OCI-LY1 (cell line): ENCODE measurements around the gene RHEB.

Experiments used
- H2AFZ ChIP-seq: fragments of 200-600 bp; sonication (generic), shearing (Covaris generic); 2 replicates; pipeline ENCODE4 v1.6.0; 2014; ENCODE audit warnings: antibody characterized with exemption, mild to moderate bottlenecking, low read length
- H3F3A ChIP-seq: fragments of 200-600 bp; sonication (generic), shearing (Covaris generic); 2 replicates; pipeline ENCODE4 v1.6.0; 2014; ENCODE audit warnings: mild to moderate bottlenecking, antibody characterized with exemption, low read length, moderate library complexity; ENCODE audit not compliant: insufficient read depth
- H3K27ac ChIP-seq: fragments of 200-600 bp; sonication (generic); 2 replicates; pipeline ENCODE4 v1.5.1; 2014; ENCODE audit warnings: low read length, mixed run types, mild to moderate bottlenecking, low read depth; ENCODE audit not compliant: poor library complexity, severe bottlenecking
- H3K27me3 ChIP-seq: fragments of 200-600 bp; sonication (generic); 2 replicates; pipeline ENCODE4 v1.6.0; 2014; ENCODE audit warnings: antibody characterized with exemption, mild to moderate bottlenecking, low read length, moderate library complexity; ENCODE audit not compliant: insufficient read depth
- H3K36me3 ChIP-seq: fragments of 200-600 bp; sonication (generic); 2 replicates; pipeline ENCODE4 v1.6.1; 2014; ENCODE audit warnings: mild to moderate bottlenecking, antibody characterized with exemption, low read length, moderate library complexity, mixed read lengths; ENCODE audit not compliant: insufficient read depth
- H3K4me1 ChIP-seq: fragments of 200-600 bp; sonication (generic); 2 replicates; pipeline ENCODE4 v1.5.1; 2014; ENCODE audit warnings: mild to moderate bottlenecking, low read length, moderate library complexity; ENCODE audit not compliant: insufficient read depth, severe bottlenecking
- H3K4me2 ChIP-seq: fragments of 200-600 bp; sonication (generic), shearing (Covaris generic); 2 replicates; pipeline ENCODE4 v1.6.1; 2014; ENCODE audit warnings: low read length
- H3K4me3 ChIP-seq: fragments of 200-600 bp; sonication (generic); 2 replicates; pipeline ENCODE4 v1.5.1; 2014; ENCODE audit warnings: low read length, low read depth, mild to moderate bottlenecking, mixed read lengths; ENCODE audit not compliant: poor library complexity, severe bottlenecking
- H3K79me2 ChIP-seq: fragments of 200-600 bp; shearing (Covaris generic); 2 replicates; pipeline ENCODE4 v1.6.1; 2016; ENCODE audit warnings: mixed run types, low read length, mixed read lengths; ENCODE audit not compliant: insufficient read depth
- H3K9ac ChIP-seq: fragments of 200-600 bp; sonication (generic), shearing (Covaris generic); 2 replicates; pipeline ENCODE4 v1.6.1; 2014; ENCODE audit warnings: mild to moderate bottlenecking, low read length, mixed read lengths
- H3K9me2 ChIP-seq: fragments of 200-600 bp; sonication (generic), shearing (Covaris generic); 2 replicates; pipeline ENCODE4 v1.6.1; 2014; ENCODE audit warnings: low read depth, mild to moderate bottlenecking, low read length, mixed read lengths
- H3K9me3 ChIP-seq: fragments of 200-600 bp; shearing (Covaris generic); 2 replicates; pipeline ENCODE4 v1.6.1; 2014; ENCODE audit warnings: low read length, mixed read lengths
- H4K20me1 ChIP-seq: fragments of 200-600 bp; sonication (generic), shearing (Covaris generic); 2 replicates; pipeline ENCODE4 v1.6.0; 2016; ENCODE audit warnings: mild to moderate bottlenecking, low read length; ENCODE audit not compliant: insufficient read depth
- CTCF ChIP-seq: fragments of 200-600 bp; sonication (generic), shearing (Covaris generic); IDR thresholded peaks from 2 replicates; pipeline ENCODE4 v1.5.1; 2017; ENCODE audit warnings: mild to moderate bottlenecking, antibody characterized with exemption, low read length, moderate library complexity, mixed read lengths
- EZH2 ChIP-seq: fragments of 200-600 bp; sonication (generic), shearing (Covaris generic); IDR thresholded peaks from 2 replicates; pipeline ENCODE4 v1.8.0; 2017; ENCODE audit warnings: borderline replicate concordance, mixed run types, mild to moderate bottlenecking, antibody characterized with exemption, low read length, moderate library complexity, mixed read lengths

RHEB gene

GRCh38 chr7:151428378-151429236 lies 91.1 kb downstream of the RHEB start:
- TF ChIP-seq CTCF: no peak
- TF ChIP-seq EZH2: no peak
- H3K4me2 ChIP-seq: no peak overlapping the region

GRCh38 chr7:151427705-151428377 lies 91.9 kb downstream of the RHEB start:
- no peak overlapping the region for H3K27ac ChIP-seq
- H3K4me3 ChIP-seq: no peak overlapping the region
- H3K4me1 ChIP-seq: peaks cover 13% of the 10 kb centered on the region
- H3F3A ChIP-seq: no peaks in the 10 kb centered on the region
- H3K9me2 ChIP-seq: no peaks in the 10 kb centered on the region
- no peaks in the 10 kb centered on the region for H3K36me3 ChIP-seq
- no peak overlapping the region for H3K9ac ChIP-seq
- TF ChIP-seq EZH2: no peak
- no peak for TF ChIP-seq CTCF
- peaks cover 20% of the 10 kb centered on the region; the same call in 1 of the 2 replicates for H3K27me3 ChIP-seq
- no peak overlapping the region for H2AFZ ChIP-seq
- no peaks in the 10 kb centered on the region for H3K79me2 ChIP-seq
- H3K4me2 ChIP-seq: no peak overlapping the region
- no peaks in the 10 kb centered on the region for H4K20me1 ChIP-seq
- H3K9me3 ChIP-seq: no peaks in the 10 kb centered on the region

More at GRCh38 chr7:151428378-151429236, 91.1 kb downstream of the RHEB start:
- Histone ChIP-seq H3K4me3 (no peak overlapping the region), H3K9me3 (no peaks in the 10 kb centered on the region), H2AFZ (no peak overlapping the region), H3K27me3 (peaks cover 17% of the 10 kb centered on the region; the same call in 1 of the 2 replicates), H3K9ac (no peak overlapping the region), H3K27ac (no peak overlapping the region), H3K79me2 (no peaks in the 10 kb centered on the region), H3K4me1 (peaks cover 13% of the 10 kb centered on the region), H3K9me2 (no peaks in the 10 kb centered on the region), H3F3A (no peaks in the 10 kb centered on the region), H3K36me3 (no peaks in the 10 kb centered on the region), H4K20me1 (no peaks in the 10 kb centered on the region)

GRCh38 chr7:151426904-151427704 lies 92.6 kb downstream of the RHEB start:
- peaks cover 20% of the 10 kb centered on the region; the same call in 1 of the 2 replicates for H3K27me3 ChIP-seq
- no peaks in the 10 kb centered on the region for H3K79me2 ChIP-seq
- no peak for TF ChIP-seq CTCF
- no peak for TF ChIP-seq EZH2
- H2AFZ ChIP-seq: no peak overlapping the region
- H3K9me3 ChIP-seq: no peaks in the 10 kb centered on the region
- no peak overlapping the region for H3K27ac ChIP-seq
- H3K9me2 ChIP-seq: no peaks in the 10 kb centered on the region
- H3F3A ChIP-seq: no peaks in the 10 kb centered on the region
- H3K4me1 ChIP-seq: peaks cover 13% of the 10 kb centered on the region
- H3K4me2 ChIP-seq: no peak overlapping the region
- no peaks in the 10 kb centered on the region for H4K20me1 ChIP-seq
- H3K36me3 ChIP-seq: no peaks in the 10 kb centered on the region; the same call in 1 of the 2 replicates
- H3K4me3 ChIP-seq: no peak overlapping the region
- no peak overlapping the region for H3K9ac ChIP-seq
